ENCODE measurements around the gene ELOVL5.
"Not testable (repeated sequence)": the region's sequence is repeated elsewhere in the genome, so short reads cannot be mapped to it uniquely, and the experiment has no call there.

ELOVL5 gene

DNA sequence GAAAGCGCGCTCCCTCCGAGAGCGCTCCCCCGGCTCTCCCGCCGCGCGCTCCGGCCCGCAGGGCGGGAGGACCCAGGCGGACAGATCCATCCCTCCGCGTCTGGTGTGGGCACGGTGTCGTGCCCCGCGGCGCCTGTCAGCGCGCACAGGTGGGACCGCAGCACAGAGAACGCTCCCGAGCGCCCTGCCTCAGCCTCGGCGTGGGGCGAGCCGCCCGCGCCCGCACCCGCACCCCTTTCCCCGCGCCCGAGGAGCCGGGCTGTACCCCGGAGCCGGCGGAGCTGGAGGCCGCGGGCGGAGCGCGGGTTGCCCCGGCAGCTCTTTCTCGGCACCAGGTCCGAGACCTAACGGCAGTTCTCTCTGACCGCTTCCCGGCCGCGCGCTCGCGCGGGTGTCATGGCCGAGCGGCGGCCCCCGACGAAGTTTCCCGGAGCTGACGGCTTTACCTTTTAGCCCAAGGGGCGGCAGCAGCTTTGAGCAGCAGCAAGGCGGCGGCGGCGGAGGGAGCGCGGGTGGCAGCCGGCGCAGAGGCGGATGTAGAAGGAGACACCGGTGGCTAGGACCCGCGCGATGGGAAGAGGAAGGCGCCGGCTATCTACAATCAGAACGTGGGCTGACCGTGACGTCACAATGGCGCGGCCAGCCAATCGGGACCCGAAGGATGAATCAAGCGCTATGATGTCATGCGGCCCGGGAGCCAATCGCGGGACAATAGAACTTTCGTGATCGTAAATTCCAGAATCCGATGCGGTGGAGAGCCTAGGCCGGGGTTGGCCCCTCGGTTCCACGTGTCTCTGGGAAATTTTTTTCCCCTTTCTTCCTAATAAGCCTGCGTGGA, at the start of gene ELOVL5:
TSS of gene ELOVL5 (minus strand) at position 580 of the 838 bp plus-strand sequence. CDS start 53,251 bp downstream, outside the sequence.
- peak; percentile 81 for DNase-seq

DNA sequence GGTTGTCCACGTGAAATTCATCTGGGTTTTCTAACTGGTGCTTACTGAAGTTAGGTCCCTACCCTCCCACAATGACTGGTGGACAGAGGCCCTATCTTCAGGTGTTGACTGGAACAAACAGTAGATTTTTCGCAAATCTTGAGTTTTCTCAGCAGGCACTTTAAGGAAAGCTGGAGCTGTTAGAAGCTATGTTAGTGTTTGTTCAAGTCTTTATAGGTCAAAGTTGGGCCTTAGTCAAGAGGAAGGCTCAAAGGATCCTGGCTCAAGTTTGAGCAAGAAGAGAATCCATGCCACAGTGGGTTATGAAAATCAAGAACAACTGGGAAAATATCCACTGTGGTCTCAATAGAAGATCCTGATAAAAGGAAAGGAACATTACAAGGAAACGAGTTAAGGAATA, 48.5 kb upstream of the ELOVL5 start:
- no peak for DNase-seq

DNA sequence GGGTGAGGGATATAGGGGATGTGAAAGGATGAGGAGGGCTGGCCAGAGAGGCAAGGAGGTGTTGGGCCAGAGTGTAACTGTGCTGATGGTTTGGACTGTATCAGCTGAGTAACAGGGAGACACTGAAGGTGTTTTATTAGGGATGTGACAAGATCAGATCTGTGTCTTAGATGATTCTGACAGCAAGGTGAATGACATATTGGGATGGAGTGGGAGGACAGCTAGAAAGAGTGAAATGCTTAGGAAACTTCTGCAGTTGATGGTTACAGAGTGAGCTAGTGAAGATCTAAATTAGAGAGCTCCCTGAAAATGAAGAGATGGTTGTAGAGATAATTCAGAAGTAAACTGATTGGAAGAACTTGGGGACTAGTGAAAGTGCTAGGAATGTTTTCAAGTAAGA, 47.2 kb upstream of the ELOVL5 start:
- no peak for DNase-seq

GRCh38 chr6:53394704-53395103, 46.0 kb upstream of the ELOVL5 start:
- no peak for DNase-seq

- DNase-seq: no peak
Measured at GRCh38 chr6:53391170-53391569, 42.4 kb upstream of the ELOVL5 start.

GRCh38 chr6:53390010-53390409, 41.3 kb upstream of the ELOVL5 start:
- no peak for DNase-seq

- not testable (repeated sequence) for DNase-seq
Measured at GRCh38 chr6:53388615-53389014, 39.9 kb upstream of the ELOVL5 start.

DNA sequence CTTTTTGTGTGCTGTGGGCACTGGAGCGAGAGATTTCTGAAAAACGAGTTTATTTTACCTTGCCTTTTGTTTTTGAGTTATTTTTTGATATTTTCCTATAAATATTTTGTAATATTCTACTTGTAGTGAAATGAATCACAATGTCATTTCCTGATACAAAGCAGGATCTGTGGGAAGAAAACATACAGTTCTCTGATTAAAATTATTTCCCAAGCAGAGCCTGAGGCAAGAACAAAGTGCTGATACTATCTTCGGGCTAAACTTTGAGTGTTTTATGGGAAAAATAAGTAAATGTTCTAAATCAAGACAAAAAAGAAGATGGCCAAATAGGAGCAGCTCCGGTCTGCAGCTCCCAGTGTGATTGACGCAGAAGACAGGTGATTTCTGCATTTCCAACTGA, 33.7 kb upstream of the ELOVL5 start:
- no peak for DNase-seq

- no peak for DNase-seq
Measured at GRCh38 chr6:53378208-53378607, 29.5 kb upstream of the ELOVL5 start.

DNA sequence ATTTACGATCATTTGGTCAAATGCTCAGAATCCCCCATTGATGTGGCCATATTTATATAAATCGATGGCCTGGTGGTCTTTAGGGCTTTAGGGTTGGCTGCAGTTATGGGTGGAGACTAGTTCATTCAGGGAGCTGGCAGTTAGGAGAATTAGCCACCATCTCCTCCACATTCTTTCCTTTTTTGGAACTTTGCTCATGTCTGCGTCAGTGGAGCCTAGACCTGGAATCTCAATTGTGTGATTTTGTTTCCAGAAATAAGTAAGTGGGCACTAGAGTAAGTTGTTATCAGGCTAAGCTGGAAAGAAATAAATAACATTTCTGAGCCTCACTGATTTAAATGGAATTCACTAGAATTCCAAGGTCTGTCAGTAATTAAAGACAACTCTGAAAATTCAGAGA, 29.0 kb upstream of the ELOVL5 start:
- DNase-seq: no peak

- no peak for DNase-seq
Measured at GRCh38 chr6:53377289-53377688, 28.5 kb upstream of the ELOVL5 start.

DNA sequence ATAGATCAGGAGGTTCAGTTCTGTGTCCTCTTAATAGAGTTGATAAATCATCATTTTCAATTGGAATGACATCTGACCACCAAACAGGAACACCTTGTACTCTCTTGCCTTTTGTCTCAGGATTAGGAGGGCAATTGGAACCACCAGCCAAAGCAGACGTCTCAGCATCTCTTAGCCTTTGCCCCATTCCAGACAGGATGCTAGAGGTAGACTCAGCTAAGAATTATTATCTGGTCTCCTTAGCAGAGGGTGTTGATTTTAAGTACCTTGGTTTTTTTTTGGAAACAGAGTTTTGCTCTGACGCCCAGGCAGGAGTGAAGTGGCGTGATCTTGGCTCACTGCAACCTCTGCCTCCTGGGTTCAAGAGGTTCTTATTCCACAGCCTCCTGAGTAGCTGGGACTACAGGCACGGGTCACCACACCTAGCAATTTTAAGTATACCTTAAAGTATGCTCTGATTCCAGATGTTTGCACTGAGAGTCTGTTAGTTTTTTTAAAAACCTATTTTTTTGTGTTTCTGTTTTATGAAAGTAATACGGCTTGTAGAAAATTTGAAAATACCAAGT, 28.0 kb upstream of the ELOVL5 start:
- DNase-seq: no peak

- DNase-seq: no peak
Measured at GRCh38 chr6:53375847-53376246, 27.1 kb upstream of the ELOVL5 start.

GRCh38 chr6:53373638-53374037, 24.9 kb upstream of the ELOVL5 start:
- DNase-seq: no peak

GRCh38 chr6:53369876-53370515, 21.2 kb upstream of the ELOVL5 start:
- no peak for DNase-seq

DNA sequence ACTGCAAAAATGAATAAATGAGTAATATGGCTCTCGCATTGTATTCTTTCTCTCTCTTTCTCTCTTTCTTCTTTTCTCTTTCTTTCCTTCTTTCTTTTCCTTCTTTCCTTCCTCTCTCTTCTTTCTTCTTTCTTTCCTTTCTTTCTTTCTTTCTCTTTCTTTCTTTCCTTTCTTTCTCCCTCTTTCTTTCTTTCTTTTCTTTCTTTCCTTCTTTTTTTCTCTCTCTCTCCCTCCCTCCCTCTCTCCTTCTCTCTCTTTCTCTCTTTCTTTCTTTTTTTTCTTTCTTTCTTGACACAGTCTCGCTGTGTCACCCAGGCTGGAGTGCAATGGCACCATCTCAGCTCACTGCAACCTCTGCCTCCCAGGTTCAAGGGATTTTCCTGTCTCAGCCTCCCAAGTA, 20.3 kb upstream of the ELOVL5 start:
- DNase-seq: no peak

DNA sequence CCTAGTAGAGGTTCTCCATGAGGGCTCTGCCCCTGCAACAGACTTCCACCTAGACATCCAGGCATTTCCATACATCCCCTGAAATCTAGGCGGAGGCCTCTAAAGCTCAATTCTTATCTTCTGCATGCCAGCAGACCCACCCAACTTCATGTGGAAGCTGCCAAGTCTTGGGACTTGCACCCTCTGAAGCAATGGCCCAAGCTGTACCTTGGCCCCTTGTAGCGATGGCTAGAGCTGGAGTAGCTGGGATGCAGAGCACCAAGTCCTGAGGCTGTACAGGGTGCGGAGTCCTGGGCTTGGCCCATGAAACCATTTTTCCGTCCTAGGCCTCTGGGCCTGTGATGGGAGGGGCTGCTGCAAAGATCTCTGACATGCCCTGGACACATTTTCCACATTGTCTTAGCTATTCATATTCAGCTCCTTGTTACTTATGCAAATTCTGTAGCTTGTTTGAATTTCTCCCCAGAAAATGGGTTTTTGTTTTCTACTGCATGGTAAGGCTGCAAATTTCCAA, 17.4 kb upstream of the ELOVL5 start:
- DNase-seq: no peak

GRCh38 chr6:53363341-53364079, 14.8 kb upstream of the ELOVL5 start:
- DNase-seq: no peak

DNA sequence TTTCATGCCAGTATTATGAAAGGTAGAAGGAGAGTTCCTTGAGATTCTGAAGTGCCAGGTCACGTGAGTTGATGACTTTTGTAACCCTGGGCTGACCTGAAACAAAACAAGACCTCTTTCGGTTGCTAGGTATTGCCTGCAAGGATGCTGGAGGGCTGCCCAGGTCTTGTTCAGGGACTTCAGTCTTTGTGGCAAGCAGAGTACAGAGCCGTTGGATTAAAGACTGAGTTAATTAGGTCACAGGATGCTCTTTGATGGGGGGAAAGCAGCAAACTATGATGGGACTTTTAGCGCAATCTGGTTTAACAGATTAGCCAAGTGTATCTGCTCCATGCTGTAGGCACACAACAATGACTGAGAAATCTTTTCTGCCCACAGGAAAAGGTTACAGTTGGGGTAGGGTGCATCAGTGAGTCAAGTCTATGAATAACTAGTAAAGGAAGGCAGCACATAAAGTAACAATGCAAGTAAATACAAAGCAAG, 12.8 kb upstream of the ELOVL5 start:
- DNase-seq: no peak

DNA sequence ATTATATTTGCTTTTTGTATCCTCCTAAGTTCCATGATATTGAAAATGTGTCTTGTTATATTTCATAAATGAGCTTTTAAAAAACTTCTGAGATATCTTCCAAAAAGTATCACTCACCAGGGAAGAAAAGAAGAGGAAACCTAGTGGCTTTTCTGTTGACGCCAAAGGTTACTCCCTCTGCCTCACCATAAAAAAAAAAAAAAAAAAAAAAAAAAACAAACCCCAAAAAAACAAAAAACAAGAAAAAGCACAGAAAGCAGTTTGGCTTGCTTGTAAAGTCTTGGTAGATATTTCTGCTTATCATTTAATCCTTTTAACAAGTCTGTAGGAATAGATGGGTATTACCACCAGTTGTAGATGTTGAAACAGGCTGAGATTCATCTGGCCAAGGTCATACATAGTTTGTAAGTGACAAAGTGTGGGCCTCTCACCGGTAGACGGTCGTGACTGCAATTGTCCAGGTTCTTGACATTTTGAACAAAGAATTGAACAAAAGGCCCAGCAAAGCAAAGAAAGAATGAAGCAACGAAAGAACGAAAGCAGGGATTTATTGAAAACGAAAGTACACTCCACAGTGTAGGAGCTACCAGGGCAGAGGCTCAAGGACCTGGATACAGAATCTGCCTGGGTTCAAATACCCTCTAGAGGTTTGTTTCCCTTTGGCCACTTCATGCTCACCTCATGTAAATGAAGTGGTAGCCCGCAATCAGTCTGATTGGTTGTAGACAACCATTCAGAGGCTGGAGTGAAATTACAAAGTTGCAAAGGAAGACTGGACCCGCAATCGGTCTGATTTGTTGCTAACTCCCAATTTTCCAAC, 11.6 kb upstream of the ELOVL5 start:
- DNase-seq: no peak

DNA sequence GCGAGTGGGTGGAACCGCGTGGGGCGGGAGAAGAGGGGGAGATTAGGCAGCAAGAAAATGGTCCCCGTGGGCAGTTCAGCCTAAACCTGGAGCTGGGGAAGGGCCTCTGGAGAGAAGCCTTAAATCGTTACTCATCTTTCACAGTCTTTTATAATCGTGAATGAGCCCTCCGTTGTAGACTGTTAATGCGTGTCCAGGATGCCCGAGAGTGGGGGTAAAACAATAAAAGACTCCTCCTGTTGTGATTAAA, 11.0 kb upstream of the ELOVL5 start:
- DNase-seq: no peak

DNA sequence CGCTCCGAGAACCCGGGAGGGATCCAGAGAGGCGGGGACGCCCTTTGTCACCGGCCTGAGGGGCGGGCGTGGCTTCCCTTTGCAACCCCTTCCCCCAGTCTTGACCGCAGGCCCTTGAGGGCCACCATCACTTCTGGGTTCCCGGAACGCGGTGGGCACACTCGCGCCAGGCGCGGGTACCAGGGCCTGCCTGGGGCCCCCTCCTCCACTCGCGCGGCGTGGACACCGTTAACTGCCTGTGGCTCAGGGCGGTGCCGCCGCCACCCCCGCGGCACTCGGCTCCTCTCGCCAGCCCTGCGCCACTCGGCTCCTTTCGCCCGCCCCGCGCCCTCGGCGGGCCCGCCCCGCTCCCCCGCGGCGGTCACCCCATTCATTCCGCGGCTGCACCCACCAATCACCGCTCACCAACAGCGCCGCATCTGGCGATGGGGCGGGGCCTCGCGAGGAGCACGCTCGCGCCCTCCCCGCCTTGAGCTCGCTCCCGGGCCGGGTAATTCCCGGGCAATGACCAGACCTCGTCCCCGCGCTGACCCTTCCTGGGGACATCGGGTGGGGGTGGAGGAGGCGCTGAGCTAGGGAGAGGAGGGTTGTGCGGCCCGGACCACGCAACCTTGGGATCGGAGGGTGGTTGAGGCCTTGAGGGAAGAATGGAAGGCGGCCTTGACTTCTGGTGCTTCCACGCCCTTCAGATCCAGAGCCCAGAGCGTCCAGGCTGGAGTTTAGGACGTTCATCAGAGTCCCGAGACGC, 10.5 kb upstream of the ELOVL5 start:
- DNase-seq: peak; percentile 70
